WI38 (cell line): ENCODE results near the gene RHAG.
"Not testable (repeated sequence)": the region's sequence is repeated elsewhere in the genome, so short reads cannot be mapped to it uniquely, and the experiment has no call there.

Source experiments
- H3K4me3 ChIP-seq: 2 replicates; pipeline ENCODE4 v1.5.1; 2011; ENCODE audit warnings: low read depth, mild to moderate bottlenecking, control low read depth, low read length
- CTCF ChIP-seq: IDR thresholded peaks from 2 replicates; pipeline ENCODE4 v1.5.1; 2012; ENCODE audit warnings: low read depth, mild to moderate bottlenecking, control low read depth, low read length

Gene RHAG

GRCh38 chr6:49635480-49635879, 1.2 kb downstream of the RHAG start:
- TF ChIP-seq CTCF, result no peak
- no peak overlapping the region for H3K4me3 ChIP-seq

GRCh38 chr6:49634836-49635218, 1.8 kb downstream of the RHAG start:
- no peak for TF ChIP-seq CTCF

GRCh38 chr6:49634092-49634835, 2.4 kb downstream of the RHAG start:
- no peak overlapping the region for H3K4me3 ChIP-seq
- TF ChIP-seq CTCF, result no peak

More at GRCh38 chr6:49634836-49635218, 1.8 kb downstream of the RHAG start:
- no peak overlapping the region for H3K4me3 ChIP-seq

- TF ChIP-seq CTCF, result no peak
Observed at GRCh38 chr6:49633541-49633940, 3.1 kb downstream of the RHAG start.

GRCh38 chr6:49632727-49633126, 3.9 kb downstream of the RHAG start:
- H3K4me3 ChIP-seq, result no peak overlapping the region
- TF ChIP-seq CTCF, result no peak

More at GRCh38 chr6:49633541-49633940, 3.1 kb downstream of the RHAG start:
- no peak overlapping the region for H3K4me3 ChIP-seq

- not testable (repeated sequence) for H3K4me3 ChIP-seq
Observed at GRCh38 chr6:49629485-49630088, 7.1 kb downstream of the RHAG start.

GRCh38 chr6:49626811-49627210, 9.8 kb downstream of the RHAG start:
- TF ChIP-seq CTCF, result no peak
- H3K4me3 ChIP-seq, result no peak overlapping the region

- H3K4me3 ChIP-seq, result no peak overlapping the region
- no peak for TF ChIP-seq CTCF
Observed at GRCh38 chr6:49618257-49618656, 18.4 kb downstream of the RHAG start.

GRCh38 chr6:49614144-49614543, 22.5 kb downstream of the RHAG start:
- not testable (repeated sequence) for H3K4me3 ChIP-seq
